Mesodermal cell (in vitro differentiated cells): ENCODE results near the gene MID1IP1.

Source experiments
- H3K27ac ChIP-seq: 2 replicates; pipeline ENCODE4 v1.7.0; 2013; ENCODE audit warnings: mild to moderate bottlenecking, low read depth, low read length, moderate library complexity; ENCODE audit not compliant: severe bottlenecking
- H3K36me3 ChIP-seq: 2 replicates; pipeline ENCODE4 v1.7.1; 2013; ENCODE audit warnings: mild to moderate bottlenecking, low read length, moderate library complexity; ENCODE audit not compliant: control insufficient read depth, insufficient read depth
- H3K4me1 ChIP-seq: one replicate; pipeline ENCODE4 v1.7.1; 2013; ENCODE audit warnings: mild to moderate bottlenecking, low read length; ENCODE audit not compliant: insufficient read depth, control insufficient read depth, poor library complexity, severe bottlenecking
- H3K4me3 ChIP-seq: 2 replicates; pipeline ENCODE4 v1.7.0; 2013; ENCODE audit warnings: low read length, control low read depth, mild to moderate bottlenecking; ENCODE audit not compliant: insufficient read depth, poor library complexity, severe bottlenecking; ENCODE audit errors: extremely low read depth
- H3K9me3 ChIP-seq: 2 replicates; pipeline ENCODE4 v1.7.1; 2013; ENCODE audit warnings: mild to moderate bottlenecking, low read length, moderate library complexity; ENCODE audit not compliant: control insufficient read depth
- WGBS, 2 experiments: methylation state at CpG; one replicate each; pipeline ENCODE4 v1.1.5; 2013; ENCODE audit warnings: missing lambda C conversion rate in 2 of 2; ENCODE audit not compliant: insufficient coverage in 2 of 2; 5-methylcytosine and 5-hydroxymethylcytosine counted together

The MID1IP1 gene

GRCh38 chrX:38803243-38803587, 2.0 kb downstream of the MID1IP1 start:
- peaks cover 9% of the 10 kb centered on the region for H3K4me1 ChIP-seq
- peak overlapping the region; percentile 61 for H3K4me3 ChIP-seq
- WGBS, 2 experiments, result 17% methylated on average over 1 of the region's 3 CpGs; no CpG with 5 or more reads in 1 of the 2 experiments
- no peaks in the 10 kb centered on the region for H3K9me3 ChIP-seq
- peaks cover 6% of the 10 kb centered on the region for H3K36me3 ChIP-seq
- peak overlapping the region; percentile 64 for H3K27ac ChIP-seq

- H3K9me3 ChIP-seq, result no peaks in the 10 kb centered on the region
- WGBS, 2 experiments, result 0% methylated on average over 18 to 23 of the region's 64 CpGs
- peak overlapping the region; percentile 64 for H3K27ac ChIP-seq
- peak overlapping the region; percentile 61 for H3K4me3 ChIP-seq
- H3K36me3 ChIP-seq, result peaks cover 6% of the 10 kb centered on the region
- peaks cover 11% of the 10 kb centered on the region for H3K4me1 ChIP-seq
These were observed 2.6 kb downstream of the MID1IP1 start for GRCh38 chrX:38803588-38804431.

GRCh38 chrX:38804432-38804681, 3.1 kb downstream of the MID1IP1 start:
- peaks cover 14% of the 10 kb centered on the region for H3K4me1 ChIP-seq
- 0% methylated on average over 4 to 12 of the region's 19 CpGs for WGBS, 2 experiments
- no peaks in the 10 kb centered on the region for H3K9me3 ChIP-seq
- H3K27ac ChIP-seq, result peak overlapping the region; percentile 64
- peaks cover 6% of the 10 kb centered on the region for H3K36me3 ChIP-seq
- peak overlapping the region; percentile 61 for H3K4me3 ChIP-seq

GRCh38 chrX:38804682-38805431, 3.6 kb downstream of the MID1IP1 start:
- Histone ChIP-seq H3K4me1 (peaks cover 19% of the 10 kb centered on the region), H3K36me3 (peaks cover 6% of the 10 kb centered on the region), H3K9me3 (no peaks in the 10 kb centered on the region), H3K4me3 (peak overlapping the region; percentile 61), H3K27ac (peak overlapping the region; percentile 83)
- WGBS, 2 experiments, result 0 to 1% methylated on average over 18 to 33 of the region's 66 CpGs

GRCh38 chrX:38805432-38806389, 4.5 kb downstream of the MID1IP1 start:
- Histone ChIP-seq H3K27ac (peak overlapping the region; percentile 83), H3K9me3 (no peaks in the 10 kb centered on the region), H3K4me1 (peaks cover 22% of the 10 kb centered on the region), H3K36me3 (peaks cover 6% of the 10 kb centered on the region), H3K4me3 (peak overlapping the region; percentile 61)
- WGBS, 2 experiments, result 0% methylated on average over 2 to 13 of the region's 41 CpGs

- Histone ChIP-seq H3K4me1 (peaks cover 20% of the 10 kb centered on the region), H3K9me3 (no peaks in the 10 kb centered on the region), H3K36me3 (peaks cover 6% of the 10 kb centered on the region), H3K4me3 (peak overlapping the region; percentile 61), H3K27ac (peak overlapping the region; percentile 83)
- WGBS, 2 experiments, result 29 to 55% methylated on average over 2 to 5 of the region's 7 CpGs
These were observed 5.8 kb downstream of the MID1IP1 start for GRCh38 chrX:38806875-38807621.

GRCh38 chrX:38807873-38808272, 6.6 kb downstream of the MID1IP1 start:
- Histone ChIP-seq H3K27ac (peak overlapping the region; percentile 83), H3K4me3 (no peak overlapping the region), H3K36me3 (peaks cover 6% of the 10 kb centered on the region), H3K9me3 (no peaks in the 10 kb centered on the region), H3K4me1 (peaks cover 20% of the 10 kb centered on the region)

GRCh38 chrX:38811515-38812243, 10.4 kb downstream of the MID1IP1 start:
- H3K27ac ChIP-seq, result no peak overlapping the region
- H3K4me1 ChIP-seq, result peaks cover 23% of the 10 kb centered on the region
- no peak overlapping the region for H3K4me3 ChIP-seq
- peaks cover 5% of the 10 kb centered on the region for H3K9me3 ChIP-seq
- no peaks in the 10 kb centered on the region for H3K36me3 ChIP-seq
- WGBS, 2 experiments, result no CpG with 5 or more reads among the region's 3 CpGs

- peaks cover 10% of the 10 kb centered on the region for H3K4me1 ChIP-seq
- 83% methylated on average over 1 of the region's 3 CpGs; no CpG with 5 or more reads in 1 of the 2 experiments for WGBS, 2 experiments
- no peak overlapping the region for H3K4me3 ChIP-seq
- H3K36me3 ChIP-seq, result no peaks in the 10 kb centered on the region
- H3K27ac ChIP-seq, result peak overlapping the region; percentile 32
- H3K9me3 ChIP-seq, result peaks cover 5% of the 10 kb centered on the region
These were observed 14.9 kb downstream of the MID1IP1 start for GRCh38 chrX:38816155-38816554.
